ENCODE data around the gene GABRR1.
"Not testable (repeated sequence)": the region's sequence is repeated elsewhere in the genome, so short reads cannot be mapped to it uniquely, and the experiment has no call there.

Gene GABRR1

DNA sequence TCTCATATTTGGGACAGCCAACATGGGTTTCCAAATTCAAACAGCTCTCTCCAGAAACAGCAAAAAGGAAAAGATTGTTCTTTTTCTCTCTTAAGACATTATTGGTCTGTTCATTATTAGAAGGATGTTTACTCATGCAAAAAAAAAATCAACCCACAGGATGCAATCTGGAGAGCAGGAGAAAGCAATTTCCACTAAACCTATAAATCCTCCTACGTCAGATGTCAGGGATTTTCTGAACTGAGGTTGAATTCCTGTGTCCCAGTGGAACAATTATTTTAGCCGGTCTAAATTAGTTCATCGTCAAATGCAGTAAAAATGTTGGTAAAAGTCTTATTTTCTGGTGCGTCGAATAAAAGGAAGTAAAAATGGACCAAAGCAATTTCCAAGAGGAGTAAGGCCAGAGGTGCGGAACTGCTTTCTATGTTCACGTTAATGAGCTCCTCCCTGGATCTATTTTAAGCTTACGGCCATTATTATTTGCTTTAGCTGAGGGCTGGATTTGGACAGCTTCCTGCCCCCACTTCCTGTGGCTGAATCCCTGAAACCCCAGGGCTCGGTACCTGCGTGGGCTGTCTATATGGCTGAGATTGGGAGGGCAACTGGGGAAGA is at the start of gene GABRR1:
TSS of gene GABRR1 (minus strand) at position 60 of the 612 bp plus-strand sequence. CDS start at position 24, 36 bp downstream.
- no peak for DNase-seq

DNA sequence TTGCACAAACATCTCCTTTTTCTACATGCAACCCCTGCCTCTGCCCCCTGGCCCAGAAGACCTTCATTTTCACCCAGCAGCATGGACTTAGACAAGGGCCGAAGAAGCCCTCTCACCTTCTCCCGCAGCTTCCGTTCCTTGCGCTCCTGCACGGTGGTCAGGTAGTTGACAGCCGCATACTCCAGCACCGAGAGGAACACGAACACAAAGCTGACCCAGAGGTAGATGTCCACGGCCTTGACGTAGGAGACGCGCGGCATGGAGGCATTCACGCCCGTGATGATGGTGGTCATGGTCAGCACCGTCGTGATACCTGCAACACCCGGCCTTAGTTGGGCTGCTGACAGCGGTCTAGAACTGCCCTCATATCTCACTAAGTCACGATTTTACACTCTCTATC is 47.1 kb upstream of the GABRR1 start:
- no peak for DNase-seq

DNA sequence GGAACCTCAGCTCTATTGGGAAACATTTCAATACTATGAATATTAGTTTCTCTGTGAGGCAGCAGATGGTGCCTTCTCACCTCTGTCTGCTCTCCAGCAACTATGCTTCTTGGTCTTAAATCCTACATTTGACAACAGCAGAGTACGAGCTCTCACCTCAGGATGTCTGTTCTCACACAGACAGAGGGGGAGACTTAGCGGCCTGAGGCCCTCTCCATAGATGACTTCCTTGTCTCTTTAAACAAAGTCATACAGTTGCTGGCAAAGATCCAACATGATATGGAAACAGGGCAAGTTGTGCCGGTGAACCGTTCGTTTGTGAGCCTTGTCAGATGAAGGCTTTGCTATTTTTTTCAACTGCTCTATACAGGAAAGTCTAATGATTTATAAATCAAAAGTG is 43.7 kb upstream of the GABRR1 start:
- DNase-seq = peak; percentile 25

DNA sequence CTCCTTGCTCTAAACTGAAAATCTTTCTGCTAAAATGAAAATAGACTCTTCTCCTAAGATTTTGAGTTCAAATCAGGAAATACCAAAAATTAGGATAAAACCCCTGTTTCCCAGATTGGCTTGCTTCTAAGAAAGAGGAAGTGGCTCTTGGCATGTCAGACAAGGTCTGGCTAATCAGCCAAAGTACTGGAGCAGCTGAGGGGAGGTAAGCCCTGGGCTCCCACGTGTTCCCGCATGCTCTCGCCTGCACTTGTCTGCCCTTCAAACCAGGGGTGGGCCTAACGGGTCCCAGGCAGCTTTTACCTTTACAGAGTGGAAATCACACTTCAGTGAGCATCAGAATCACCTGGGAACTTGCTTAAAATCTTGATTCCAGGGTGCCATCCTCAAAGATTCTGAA is 43.2 kb upstream of the GABRR1 start:
- DNase-seq = no peak

DNA sequence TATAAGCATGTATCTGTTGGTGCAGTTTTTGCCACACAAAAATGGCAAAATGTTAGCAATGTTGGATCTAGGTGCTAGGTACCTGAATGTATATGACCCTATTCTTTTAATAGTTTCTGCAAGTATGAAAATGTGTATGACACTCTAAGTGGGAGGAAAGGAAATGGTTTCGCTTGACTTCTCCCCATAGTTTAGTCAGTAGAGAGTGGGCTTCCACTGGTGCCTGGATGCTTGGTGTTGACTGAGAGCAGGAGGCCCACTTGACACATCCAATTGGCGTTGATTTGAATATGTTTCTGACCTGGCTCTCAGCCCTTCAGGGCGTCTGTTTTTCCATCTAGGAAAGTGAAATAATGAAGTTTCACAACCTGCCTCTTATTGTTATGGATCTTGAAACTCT is 41.8 kb upstream of the GABRR1 start:
- no peak for DNase-seq

DNA sequence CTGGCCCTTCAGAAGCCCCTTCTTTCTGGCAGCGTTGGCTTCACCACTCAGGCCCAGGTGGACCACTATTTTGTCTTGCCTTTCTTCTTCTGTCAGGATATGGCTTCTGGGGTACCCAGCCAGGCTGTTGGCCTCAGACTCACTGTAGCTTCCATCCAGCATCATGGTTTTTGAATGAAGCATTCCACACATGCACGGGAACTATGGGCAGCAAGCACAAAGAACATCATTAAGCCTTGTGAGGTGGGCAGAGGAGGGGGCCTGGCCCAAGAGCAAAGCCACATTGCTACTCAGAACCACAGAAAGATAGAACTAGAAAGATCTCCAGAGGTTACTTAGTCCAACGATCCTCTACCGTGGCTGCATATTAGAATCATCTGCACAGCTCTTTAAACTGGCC is 40.6 kb upstream of the GABRR1 start:
- no peak for DNase-seq

DNA sequence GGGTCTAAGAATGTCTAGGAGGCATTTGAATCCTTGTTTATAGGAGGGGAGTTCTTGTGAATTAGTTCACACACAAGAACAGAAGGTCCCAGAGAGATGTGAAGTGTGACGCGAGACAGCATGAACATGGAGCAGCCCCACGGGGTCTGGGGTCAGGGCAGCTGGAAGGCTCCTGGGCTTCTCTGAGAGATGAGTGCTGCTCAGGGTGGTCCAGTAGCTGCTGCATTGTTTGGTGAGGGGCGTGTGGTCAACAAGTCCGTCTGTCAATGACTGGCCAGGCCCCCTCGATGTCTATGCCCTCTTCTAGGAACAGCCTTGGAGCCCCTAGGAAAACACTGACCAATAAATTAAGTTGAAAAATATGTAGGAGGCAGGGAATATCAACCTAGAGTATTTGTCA is 40.2 kb upstream of the GABRR1 start:
- no peak for DNase-seq

DNA sequence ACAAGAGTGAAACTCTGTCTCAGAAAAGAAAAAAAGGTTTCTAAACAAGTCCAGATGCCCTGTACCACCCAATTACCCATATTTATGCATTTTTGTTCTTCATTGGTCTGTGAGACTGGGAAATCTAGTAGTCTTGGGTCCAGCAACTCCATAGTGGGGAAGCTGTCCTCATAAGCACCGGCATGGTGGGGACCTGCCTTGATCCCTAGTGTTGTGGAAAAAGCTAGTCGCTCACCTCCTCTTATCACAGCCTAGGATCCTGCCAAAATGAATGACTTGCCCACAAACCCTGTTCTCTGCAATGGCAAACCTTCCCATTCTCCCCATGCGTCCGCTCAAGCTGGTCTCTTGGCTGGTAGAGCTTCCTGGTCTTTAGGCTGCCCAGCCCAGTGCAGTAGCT is 38.3 kb upstream of the GABRR1 start:
- DNase-seq = no peak

DNA sequence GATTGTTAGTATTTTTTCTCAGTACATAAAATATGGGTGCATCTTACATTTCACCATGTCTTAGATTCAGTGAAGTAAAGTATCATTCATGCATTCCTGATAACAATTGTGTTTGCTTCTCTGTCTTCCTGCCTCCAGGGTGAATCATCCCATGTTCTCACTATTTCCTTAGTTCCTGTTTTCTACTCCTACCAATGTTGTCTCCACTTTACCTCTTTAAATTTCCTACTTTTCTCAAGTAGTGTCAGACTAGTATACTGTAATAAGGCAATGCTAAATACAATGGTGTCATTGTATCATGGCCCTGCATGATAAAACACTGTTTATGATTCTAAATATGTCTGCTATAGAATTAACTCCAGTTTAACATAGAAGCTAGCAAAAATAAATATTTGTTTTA is 37.4 kb upstream of the GABRR1 start:
- no peak for DNase-seq

DNA sequence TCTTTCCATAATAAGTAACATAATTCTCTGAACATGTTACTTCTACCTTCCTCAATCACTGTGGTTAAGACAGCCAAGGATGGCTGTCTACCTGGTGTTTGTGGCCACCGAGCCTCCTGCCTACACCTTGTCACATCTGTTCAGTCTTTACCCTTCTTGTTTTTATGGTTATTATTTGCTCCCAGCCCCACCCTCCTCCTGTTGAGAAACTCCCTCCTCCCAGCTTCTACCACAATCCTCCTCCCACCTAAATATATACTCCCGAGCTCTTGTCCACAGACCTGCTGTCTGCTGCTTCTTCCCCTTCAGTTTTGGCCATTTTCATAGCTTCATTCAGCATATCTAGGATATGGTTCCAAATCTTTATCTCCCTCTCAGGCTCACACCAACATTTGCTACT is 35.7 kb upstream of the GABRR1 start:
- no peak for DNase-seq

DNA sequence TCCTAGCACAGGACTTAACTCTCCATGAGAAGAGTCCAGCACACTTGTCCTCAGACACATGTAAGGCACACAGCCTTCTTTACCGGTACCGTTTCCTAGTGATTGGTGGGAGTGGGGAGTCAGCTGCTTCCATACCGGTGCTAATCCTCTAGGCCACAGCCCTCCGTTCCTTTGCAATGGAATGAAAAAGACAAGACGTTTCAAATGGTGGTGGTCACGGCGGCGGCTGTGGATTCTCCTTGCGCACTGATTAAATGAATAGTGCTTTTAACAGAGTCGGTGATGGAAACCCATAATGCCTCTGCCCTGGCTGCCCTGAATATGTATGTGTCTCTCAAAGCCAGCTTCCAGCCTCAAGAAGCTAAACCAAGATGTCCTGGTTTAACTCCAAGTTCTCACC is 34.8 kb upstream of the GABRR1 start:
- no peak for DNase-seq

DNA sequence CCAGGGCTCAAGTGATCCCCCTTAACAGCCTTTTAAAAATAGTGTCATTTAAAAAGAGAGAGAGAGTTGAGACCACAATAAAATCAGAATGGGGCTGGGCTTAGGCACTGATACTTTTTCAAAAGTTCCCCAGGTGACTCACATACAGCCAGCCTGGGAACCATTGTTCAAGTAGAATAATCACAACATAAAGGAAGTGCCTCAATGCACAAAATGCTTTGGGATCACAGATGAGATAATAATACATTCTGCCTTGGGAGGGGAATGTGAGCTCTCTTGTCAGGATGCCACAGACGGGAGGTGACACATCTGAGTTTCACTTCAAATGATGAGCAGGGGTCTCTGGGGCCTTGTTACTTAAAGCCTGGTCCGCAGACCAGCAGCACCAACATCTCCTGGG is 34.0 kb upstream of the GABRR1 start:
- no peak for DNase-seq

DNA sequence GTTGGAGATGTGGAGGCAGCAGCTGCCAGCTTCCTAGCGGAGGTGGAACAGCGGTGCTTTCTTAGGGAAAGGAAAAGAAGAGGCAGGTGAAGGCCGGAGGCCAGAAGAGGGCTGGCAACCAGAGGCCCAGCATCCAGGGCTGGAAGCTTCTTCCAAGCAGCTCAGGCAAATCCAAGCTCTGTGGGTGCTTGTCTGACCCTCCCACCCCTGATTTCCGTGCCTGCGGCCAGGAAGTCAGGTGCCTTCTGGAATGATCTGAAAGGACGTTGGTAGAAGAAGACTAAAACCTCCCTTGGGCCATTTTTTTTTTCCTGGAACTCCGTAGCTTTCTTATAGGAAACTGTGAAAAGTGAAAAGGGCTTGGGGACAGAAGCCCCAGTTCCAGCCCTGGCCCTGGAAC is 33.1 kb upstream of the GABRR1 start:
- DNase-seq = no peak

DNA sequence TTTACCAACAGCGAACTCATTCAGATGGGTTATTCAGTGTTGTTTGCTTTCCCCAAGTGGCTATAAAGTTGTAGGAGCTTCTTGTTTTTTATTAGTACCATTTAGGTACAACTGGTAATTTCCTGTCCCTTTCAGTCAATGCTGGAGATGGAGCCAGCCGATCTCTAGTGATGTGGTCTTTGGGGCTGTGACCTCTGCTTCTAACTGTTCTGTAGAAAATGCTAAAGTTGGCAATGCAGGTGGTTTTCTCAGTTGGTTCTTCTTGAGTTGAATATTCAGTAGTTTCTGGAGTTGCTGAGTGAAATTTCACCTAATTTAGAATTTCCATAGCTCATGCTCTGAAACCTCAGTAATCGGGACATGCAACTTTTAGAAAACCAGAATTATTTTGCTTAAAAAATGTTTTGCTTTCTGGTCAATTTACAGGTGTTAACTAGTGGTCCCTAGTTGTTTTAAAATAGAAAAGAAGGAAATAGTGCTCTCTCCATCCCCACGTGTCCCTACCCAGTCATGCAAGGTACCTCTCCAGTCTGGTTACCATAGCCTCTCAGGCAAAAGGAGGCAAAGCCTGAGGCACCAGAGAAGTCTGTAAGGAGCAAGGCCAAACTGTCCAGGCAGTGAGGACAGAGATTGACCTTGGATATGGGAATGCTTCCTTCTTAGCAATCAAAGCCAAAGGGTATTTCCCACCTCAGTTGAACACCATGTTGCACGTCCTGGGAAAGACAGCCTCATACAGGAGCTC is 27.3 kb upstream of the GABRR1 start:
- DNase-seq = no peak

DNA sequence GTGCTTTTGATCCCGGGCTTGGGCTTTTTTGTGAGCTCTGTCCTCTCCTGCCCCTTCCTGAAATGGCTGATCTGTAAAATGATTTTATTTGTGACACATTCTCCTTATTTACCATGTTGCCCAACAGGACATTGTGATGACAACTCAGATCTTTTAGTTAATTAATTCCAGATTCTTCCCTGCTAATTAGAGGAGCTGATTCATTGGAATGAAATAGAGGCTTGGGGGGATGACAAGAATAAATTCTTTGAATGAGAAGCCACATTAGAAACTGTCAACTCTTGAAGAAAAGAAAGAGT is 26.1 kb upstream of the GABRR1 start:
- no peak for DNase-seq

DNA sequence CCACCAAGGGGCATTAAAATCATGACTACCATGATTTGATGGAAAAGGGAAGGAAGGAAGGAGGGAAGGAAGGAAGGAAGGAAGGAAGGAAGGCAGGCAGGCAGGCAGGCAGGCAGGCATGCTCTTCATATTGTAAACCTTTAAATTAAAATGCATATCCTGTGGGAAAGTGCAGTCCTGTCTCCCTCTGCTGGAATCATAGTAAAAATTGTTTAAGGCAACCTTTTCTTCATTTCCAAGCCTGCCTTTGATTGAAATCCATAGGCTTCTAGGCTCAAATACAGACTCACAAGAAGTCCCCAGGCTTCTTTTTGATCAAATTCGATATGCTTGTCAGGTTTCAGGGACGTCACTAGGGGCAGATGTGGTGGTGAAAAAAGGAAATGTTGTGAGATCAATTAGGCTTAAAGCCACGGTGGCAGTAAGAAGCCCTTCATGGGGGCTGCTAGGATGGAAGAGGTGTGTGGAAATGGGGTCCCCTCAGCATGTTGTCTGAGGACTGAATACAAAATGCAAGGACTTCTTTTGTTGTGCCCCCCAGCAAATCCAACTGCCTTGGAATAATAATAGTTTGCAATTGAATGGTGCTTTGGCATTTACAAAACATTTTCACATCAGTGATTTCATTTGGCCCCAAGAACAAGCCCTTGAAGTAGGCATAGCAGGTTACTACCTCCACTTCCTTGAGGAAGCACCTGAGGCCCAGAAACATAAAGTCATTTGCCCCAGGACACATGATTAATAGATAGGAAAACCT is 25.6 kb upstream of the GABRR1 start:
- DNase-seq = peak; percentile 37

DNA sequence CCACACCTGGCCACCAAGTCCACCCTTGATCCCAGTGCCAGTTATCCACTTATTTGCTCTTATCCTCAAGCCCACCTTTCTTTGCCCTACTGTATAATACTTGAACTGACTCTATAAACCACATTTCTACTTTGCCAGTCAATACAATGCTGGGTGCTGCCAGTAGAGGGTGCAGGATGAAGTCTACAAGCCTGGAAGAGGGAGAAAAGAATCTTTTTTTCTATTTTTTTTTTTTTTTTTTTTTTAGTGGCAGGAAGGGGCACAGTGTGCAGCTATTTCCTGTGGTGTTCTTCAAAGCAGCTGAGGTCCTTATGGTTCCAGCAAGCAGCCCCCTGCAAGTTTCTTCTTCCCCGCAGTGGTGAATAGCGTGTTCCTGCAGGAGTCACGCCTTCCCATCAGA is 22.2 kb upstream of the GABRR1 start:
- no peak for DNase-seq

DNA sequence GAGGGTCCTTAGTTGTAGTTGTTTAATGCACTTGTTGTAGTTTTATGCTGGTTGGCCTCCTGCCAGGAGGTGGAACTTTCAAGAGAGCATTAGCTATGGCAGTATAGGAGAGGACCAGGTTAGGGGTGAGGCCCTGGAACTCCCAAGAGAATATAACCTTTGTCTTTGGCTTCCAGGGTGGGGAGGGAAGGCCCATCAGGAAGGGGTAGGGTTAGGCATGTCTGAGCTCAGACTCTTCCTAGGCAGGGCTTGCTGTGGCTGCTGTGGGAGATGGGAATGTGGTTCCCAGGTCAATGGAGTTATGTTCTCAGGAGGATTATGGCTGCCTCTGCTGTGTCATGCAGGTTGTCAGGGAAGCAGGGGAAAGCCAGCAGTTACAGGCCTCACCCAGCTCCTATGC is 20.0 kb upstream of the GABRR1 start:
- no peak for DNase-seq

DNA sequence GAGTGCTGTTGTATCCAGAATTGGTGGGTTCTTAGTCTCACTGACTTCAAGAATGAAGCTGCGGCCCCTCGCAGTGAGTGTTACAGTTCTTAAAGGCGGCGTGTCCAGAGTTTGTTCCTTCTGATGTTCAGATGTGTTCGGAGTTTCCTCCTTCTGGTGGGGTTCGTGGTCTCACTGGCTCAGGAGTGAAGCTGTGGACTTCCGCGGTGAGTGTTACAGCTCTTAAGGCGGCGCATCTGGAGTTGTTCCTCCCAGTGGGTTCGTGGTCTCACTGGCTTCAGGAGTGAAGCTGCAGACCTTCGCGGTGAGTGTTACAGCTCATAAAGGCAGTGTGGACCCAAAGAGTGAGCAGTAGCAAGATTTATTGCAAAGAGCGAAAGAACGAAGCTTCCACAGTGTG is 16.4 kb upstream of the GABRR1 start:
- not testable (repeated sequence) for DNase-seq

DNA sequence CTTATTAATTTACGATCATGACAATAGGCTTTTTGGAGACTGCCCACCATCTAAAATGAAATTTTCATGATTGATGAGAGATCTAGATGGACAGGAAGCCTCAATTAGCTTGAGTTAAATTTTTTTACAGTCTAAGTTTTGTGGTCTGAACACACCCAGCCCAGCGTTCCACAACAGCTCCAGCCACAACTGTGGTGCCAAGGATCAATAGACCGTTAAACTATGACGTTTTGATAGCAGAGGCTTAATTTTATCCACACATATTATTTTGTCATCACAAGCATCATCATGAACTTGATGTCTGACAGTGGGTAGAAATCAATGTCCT is 5.5 kb upstream of the GABRR1 start:
- DNase-seq = no peak

DNA sequence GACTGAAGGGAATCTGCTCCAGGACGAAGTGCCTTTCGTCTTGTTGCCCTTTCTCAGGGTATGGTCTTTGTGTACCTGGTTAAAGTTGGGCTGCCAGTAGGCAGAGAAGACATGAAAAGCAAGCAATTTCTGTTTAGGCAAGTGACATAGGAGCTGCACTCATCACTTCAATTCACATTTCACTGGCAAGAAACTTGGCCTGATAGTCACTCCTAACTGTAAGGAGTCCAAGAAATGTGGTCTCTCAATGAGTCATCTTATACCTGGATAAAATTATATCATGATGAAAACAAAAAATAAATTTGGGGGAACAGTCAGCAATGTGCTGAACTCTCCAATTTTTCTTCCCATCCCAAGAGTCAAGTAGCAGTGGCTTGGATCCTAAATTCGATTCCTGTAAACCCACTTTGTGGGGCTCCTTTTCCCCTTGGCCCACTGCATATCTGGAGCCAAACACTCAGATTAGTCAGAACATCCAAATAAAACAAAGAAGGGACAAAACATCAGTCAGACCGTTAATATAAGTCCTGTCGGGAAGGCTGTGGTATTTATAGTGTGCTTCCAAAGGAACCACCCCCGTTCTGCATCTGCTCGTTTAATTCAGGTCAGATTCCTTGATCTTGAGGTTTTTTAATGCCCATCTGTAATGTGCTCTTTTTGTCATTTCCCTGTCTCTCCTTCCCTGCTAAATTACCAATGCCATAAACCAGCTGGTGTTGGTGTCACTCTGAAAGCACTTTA is 5.0 kb upstream of the GABRR1 start:
- DNase-seq = no peak

DNA sequence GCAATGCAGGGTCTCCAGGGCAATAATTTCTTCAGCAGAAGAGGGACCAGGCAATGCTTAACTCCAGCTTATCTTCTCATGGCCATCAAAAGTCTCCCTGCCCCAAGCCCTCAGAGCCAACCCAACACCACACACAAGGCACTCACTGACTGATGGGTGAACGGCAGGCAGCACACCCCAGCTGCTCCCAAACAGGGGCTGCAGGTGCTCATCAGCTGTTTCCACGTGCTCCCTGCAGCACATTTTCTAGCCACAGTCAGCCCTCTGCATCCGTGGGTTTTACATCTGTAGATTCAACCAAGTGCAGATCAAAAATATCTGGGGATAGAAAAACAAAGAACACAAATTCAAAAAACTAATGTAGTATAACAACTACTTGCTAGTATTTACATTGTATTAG is 4.0 kb upstream of the GABRR1 start:
- DNase-seq = no peak

DNA sequence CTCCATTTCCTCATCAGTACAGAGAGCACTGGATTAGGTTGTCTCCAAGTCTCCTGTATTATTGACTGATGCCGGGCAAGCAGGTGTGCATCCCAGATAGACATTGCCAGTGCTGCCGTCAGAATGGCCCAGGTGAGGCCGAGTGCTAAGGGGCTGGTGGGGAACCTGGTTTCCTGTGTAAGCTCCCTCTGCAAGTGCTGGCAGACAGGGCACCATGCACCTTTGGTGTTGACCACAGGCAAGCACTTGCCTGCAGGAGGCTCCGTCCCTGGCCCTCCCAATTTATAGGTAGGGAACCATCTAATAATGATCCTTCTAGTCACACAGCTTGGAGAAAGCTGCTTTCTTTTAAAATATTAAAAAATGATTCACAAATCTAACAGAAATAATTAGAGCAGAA is 747 bp downstream of the GABRR1 start:
- DNase-seq = no peak

DNA sequence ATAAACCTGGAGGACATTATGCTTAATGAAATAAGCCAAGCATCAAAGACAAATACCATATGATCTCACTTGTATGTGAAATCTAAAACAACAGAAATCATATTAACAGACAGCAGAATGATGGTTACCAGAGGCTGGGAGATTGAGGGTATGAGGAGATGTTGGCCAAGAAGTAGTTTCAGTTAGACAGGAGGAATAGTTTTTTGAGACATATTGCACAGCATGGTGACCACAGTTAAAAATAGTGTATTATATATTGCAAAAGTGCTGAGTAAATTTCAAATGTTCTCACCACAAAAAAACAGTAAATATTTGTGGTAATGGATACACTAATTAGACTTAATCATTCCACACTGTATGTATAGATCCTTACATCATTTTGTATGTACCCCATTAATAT is 1.8 kb downstream of the GABRR1 start:
- no peak for DNase-seq

All from NCI-H1436 treated with DMSO at 0.1 percent for 48 hours (cell line).